Activated T-cell treated with anti-CD3 and anti-CD28 coated beads, Interleukin-2, amount 50 U/mL, for 4 hours (primary cell): ENCODE measurements around the gene LACTBL1. TPM values are rescaled to one million over a fixed set of nuclear protein-coding genes. Genes with fewer than 3 reads are reported as not detected.

Experiments
- ATAC-seq, 2 donors: fragments of 200-7000 bp; cut with Tn5 transposase; one replicate each; pipeline ENCODE4 v1.10.0; 2021
- DNase-seq: peaks from one replicate; pipeline ENCODE4 v3.0.0-alpha.2; 2020
- H3K27me3 Mint-ChIP-seq: one replicate; pipeline ENCODE4 v1.8.0; 2021; ENCODE audit warnings: low read depth, mixed read lengths
- H3K36me3 Mint-ChIP-seq: one replicate; pipeline ENCODE4 v1.8.0; 2022; ENCODE audit warnings: mixed read lengths; ENCODE audit not compliant: insufficient read depth
- H3K4me1 Mint-ChIP-seq: one replicate; pipeline ENCODE4 v1.8.0; 2021; ENCODE audit warnings: low read depth, mixed read lengths
- H3K4me3 Mint-ChIP-seq: one replicate; pipeline ENCODE4 v1.8.0; 2021; ENCODE audit warnings: mild to moderate bottlenecking, moderate library complexity, mixed read lengths
- H3K9me3 Mint-ChIP-seq: one replicate; pipeline ENCODE4 v1.8.0; 2021; ENCODE audit warnings: mixed read lengths
- total RNA-seq, 3 donors: library from RNA; stranded (reverse); gene quantifications; one replicate each; pipeline ENCODE4 v1.2.1, GENCODE V29; 2021

LACTBL1 gene
- total RNA-seq, 3 donors from 2014 or later = not detected

DNA sequence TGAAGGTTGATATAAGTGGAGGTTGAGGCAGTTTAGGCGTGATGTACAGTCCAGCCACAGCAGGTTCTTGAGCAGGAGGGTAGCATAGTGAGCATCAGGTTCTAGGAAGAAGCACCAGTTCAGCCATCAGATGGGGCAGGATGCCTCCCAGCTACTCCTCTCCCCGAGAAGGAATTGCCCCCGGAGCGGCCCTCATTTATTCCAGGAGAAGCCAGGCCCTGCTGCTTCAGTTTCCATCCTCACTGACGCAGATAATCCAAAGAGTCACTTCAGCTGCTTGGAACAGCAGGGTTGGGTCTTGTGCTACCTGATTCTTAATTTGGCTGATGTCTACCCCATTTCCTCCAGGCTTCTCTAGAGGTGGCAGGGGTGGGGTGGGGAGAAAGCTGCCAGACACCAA, 54.7 kb downstream of the LACTBL1 start:
- Mint-ChIP-seq H3K4me3 (no peak overlapping the region), H3K9me3 (no peaks in the 10 kb centered on the region), H3K36me3 (no peaks in the 10 kb centered on the region), H3K27me3 (peaks cover 11% of the 10 kb centered on the region), H3K4me1 (no peaks in the 10 kb centered on the region)
- DNase-seq (no peak), ATAC-seq (no peak)

GRCh38 chr1:22916471-22916820, 56.2 kb downstream of the LACTBL1 start:
- no peaks in the 10 kb centered on the region for H3K36me3 Mint-ChIP-seq
- peaks cover 11% of the 10 kb centered on the region for H3K27me3 Mint-ChIP-seq
- ATAC-seq (no peak), DNase-seq (no peak)
- no peak overlapping the region for H3K4me3 Mint-ChIP-seq
- no peaks in the 10 kb centered on the region for H3K9me3 Mint-ChIP-seq
- no peaks in the 10 kb centered on the region for H3K4me1 Mint-ChIP-seq

- Mint-ChIP-seq H3K4me1 (no peaks in the 10 kb centered on the region), H3K36me3 (no peaks in the 10 kb centered on the region), H3K27me3 (peaks cover 11% of the 10 kb centered on the region), H3K4me3 (no peak overlapping the region), H3K9me3 (no peaks in the 10 kb centered on the region)
- DNase-seq (no peak), ATAC-seq (no peak)
These were observed 56.7 kb downstream of the LACTBL1 start for GRCh38 chr1:22915816-22916470.

- Mint-ChIP-seq H3K27me3 (peaks cover 11% of the 10 kb centered on the region), H3K9me3 (no peaks in the 10 kb centered on the region), H3K4me1 (no peaks in the 10 kb centered on the region), H3K4me3 (no peak overlapping the region), H3K36me3 (no peaks in the 10 kb centered on the region)
- ATAC-seq = no peak
- no peak for DNase-seq
These were observed 57.4 kb downstream of the LACTBL1 start for GRCh38 chr1:22915231-22915630.

DNA sequence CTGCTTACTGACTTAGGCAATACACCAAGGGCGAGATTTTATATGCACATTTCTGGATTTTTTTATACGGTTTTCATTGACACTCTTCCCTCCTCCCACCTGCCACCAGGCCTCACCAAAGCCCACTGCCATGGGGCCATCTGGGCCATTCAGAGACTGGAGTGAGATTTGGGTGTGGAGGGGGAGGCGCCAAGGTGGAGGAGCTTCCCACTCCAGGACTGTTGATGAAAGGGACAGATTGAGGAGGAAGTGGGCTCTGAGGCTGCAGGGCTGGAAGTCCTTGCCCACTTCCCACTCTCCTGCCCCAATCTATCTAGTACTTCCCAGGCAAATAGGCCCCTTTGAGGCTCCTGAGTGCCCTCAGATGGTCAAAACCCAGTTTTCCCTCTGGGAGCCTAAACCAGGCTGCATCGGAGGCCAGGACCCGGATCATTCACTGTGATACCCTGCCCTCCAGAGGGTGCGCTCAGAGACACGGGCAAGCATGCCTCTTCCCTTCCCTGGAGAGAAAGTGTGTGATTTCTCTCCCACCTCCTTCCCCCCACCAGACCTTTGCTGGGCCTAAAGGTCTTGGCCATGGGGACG, 57.9 kb downstream of the LACTBL1 start:
- Mint-ChIP-seq H3K36me3 (no peaks in the 10 kb centered on the region), H3K4me1 (no peaks in the 10 kb centered on the region), H3K4me3 (no peak overlapping the region), H3K9me3 (no peaks in the 10 kb centered on the region), H3K27me3 (peaks cover 11% of the 10 kb centered on the region)
- DNase-seq (no peak), ATAC-seq (no peak)

DNA sequence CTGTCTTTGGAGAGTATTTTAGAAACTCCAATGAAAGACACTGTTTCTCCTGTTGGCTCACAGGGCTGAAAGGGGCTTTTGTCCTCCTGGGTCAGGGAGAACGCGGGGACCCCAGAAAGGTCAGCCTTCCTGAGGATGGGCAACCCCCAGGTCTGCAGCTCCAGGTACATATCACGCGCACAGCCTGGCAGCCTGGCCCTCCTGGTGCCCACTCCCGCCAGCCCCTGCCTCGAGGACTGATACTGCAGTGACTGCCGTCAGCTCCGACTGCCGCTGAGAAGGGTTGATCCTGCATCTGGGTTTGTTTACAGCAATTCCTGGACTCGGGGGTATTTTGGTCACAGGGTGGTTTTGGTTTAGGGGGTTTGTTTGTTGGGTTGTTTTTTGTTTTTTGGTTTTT, 58.5 kb downstream of the LACTBL1 start:
- Mint-ChIP-seq H3K36me3 (no peaks in the 10 kb centered on the region), H3K9me3 (no peaks in the 10 kb centered on the region), H3K4me1 (no peaks in the 10 kb centered on the region), H3K4me3 (no peak overlapping the region), H3K27me3 (peaks cover 11% of the 10 kb centered on the region)
- DNase-seq (no peak), ATAC-seq (no peak)

GRCh38 chr1:22913421-22914141, 59.1 kb downstream of the LACTBL1 start:
- Mint-ChIP-seq H3K4me1 (no peaks in the 10 kb centered on the region), H3K36me3 (no peaks in the 10 kb centered on the region), H3K9me3 (no peaks in the 10 kb centered on the region), H3K4me3 (no peak overlapping the region), H3K27me3 (peaks cover 9% of the 10 kb centered on the region)
- DNase-seq = no peak
- no peak for ATAC-seq

DNA sequence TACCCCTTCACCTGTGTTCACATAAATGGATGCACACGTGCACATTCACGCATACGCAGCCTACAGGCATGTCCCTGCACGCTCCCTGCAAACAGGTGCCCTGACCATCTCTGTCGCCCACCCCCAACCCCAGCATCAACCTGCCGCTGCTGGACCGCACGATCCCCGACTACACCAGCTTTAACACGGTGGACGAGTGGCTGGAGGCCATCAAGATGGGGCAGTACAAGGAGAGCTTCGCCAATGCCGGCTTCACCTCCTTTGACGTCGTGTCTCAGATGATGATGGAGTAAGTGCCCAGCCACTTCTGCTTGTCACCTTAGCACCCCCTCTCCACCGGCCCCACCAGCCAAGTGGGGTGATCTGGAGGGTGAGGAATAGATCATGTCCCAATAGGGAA, 60.4 kb downstream of the LACTBL1 start:
- Mint-ChIP-seq H3K36me3 (no peaks in the 10 kb centered on the region), H3K4me3 (no peak overlapping the region), H3K4me1 (no peaks in the 10 kb centered on the region), H3K27me3 (peaks cover 6% of the 10 kb centered on the region), H3K9me3 (no peaks in the 10 kb centered on the region)
- no peak for DNase-seq
- no peak for ATAC-seq

DNA sequence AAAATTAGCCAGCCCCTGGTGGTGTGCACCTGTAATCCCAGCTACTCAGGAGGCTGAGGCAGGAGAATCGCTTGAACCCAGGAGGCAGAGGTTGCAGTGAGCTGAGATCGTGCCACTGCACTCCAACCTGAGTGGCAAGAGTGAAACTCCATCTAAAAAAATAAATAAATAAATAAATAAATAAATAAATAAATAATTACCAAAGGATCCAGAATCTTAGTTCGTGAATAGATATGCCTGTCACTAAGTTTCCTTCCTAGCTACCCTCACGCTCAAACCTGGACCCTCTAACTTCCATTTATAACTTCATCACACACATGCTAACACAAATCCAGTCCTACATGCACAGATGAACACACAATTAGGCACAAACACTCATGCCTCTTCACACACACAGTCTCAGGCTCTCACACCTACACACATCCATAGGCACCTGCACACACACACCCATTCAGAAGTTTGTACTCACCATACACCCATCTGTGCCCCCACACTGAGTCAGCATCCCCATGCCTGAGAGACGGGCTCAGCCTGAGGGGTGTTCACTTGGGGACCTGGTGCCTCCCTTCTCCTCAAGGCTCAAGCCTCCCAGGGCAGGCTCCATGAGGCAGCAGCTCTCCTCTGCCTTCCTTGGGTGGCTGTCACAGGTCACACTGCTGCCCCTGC, 61.5 kb downstream of the LACTBL1 start:
- Mint-ChIP-seq H3K36me3 (no peaks in the 10 kb centered on the region), H3K4me3 (no peak overlapping the region), H3K4me1 (no peaks in the 10 kb centered on the region), H3K27me3 (peaks cover 3% of the 10 kb centered on the region), H3K9me3 (no peaks in the 10 kb centered on the region)
- DNase-seq (no peak), ATAC-seq (no peak)

GRCh38 chr1:22910286-22910685, 62.4 kb downstream of the LACTBL1 start:
- Mint-ChIP-seq H3K4me3 (no peak overlapping the region), H3K27me3 (no peaks in the 10 kb centered on the region), H3K9me3 (no peaks in the 10 kb centered on the region), H3K36me3 (no peaks in the 10 kb centered on the region), H3K4me1 (no peaks in the 10 kb centered on the region)
- ATAC-seq (no peak), DNase-seq (no peak)

- Mint-ChIP-seq H3K4me1 (no peaks in the 10 kb centered on the region), H3K36me3 (no peaks in the 10 kb centered on the region), H3K4me3 (no peak overlapping the region), H3K27me3 (no peaks in the 10 kb centered on the region), H3K9me3 (no peaks in the 10 kb centered on the region)
- ATAC-seq (no peak), DNase-seq (no peak)
These were observed 63.7 kb downstream of the LACTBL1 start for GRCh38 chr1:22908880-22909426.

GRCh38 chr1:22907528-22907927, 65.1 kb downstream of the LACTBL1 start:
- no peaks in the 10 kb centered on the region for H3K4me1 Mint-ChIP-seq
- ATAC-seq (no peak), DNase-seq (no peak)
- H3K4me3 Mint-ChIP-seq = no peak overlapping the region
- H3K9me3 Mint-ChIP-seq = no peaks in the 10 kb centered on the region
- H3K27me3 Mint-ChIP-seq = peaks cover 6% of the 10 kb centered on the region
- no peaks in the 10 kb centered on the region for H3K36me3 Mint-ChIP-seq

DNA sequence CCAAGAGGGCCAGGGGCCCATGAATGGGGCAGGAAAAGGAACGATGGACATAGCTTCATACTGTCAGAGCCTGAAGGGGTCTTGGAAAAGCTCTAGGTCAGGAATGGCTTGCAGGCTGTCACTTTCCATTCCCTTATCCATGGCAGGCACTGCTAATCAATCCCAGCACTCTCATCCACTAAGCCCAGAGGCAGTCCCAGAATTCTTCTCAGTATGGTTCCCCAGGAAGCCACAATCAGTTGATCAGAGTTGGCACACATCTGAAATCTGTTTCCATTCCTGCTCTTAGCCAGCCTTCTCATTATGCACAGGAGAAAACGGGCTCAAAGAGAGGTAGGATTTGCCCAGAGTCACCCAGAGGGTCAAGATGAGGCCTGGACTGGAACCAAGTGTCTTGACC, 65.7 kb downstream of the LACTBL1 start:
- ATAC-seq (no peak), DNase-seq (no peak)
- Mint-ChIP-seq H3K9me3 (no peaks in the 10 kb centered on the region), H3K4me1 (no peaks in the 10 kb centered on the region), H3K27me3 (peaks cover 8% of the 10 kb centered on the region), H3K36me3 (no peaks in the 10 kb centered on the region), H3K4me3 (no peak overlapping the region)

- Mint-ChIP-seq H3K9me3 (no peaks in the 10 kb centered on the region), H3K36me3 (no peaks in the 10 kb centered on the region), H3K4me1 (no peaks in the 10 kb centered on the region), H3K27me3 (peaks cover 15% of the 10 kb centered on the region), H3K4me3 (no peak overlapping the region)
- no peak for ATAC-seq
- no peak for DNase-seq
These were observed 69.6 kb downstream of the LACTBL1 start for GRCh38 chr1:22903113-22903512.
